NCI-H460 (cell line): ENCODE data around the gene RECQL. TPM values are rescaled to one million over a fixed set of nuclear protein-coding genes. Genes with fewer than 3 reads are reported as not detected.
A peak's percentile ranks its signal among the peaks of the same experiment; 100 is the strongest.
"Not testable (repeated sequence)": the region's sequence is repeated elsewhere in the genome, so short reads cannot be mapped to it uniquely, and the experiment has no call there.

Source experiments
- DNase-seq: peaks from one replicate; pipeline ENCODE4 v3.0.0-alpha.2; 2016; ENCODE audit warnings: low read depth; ENCODE audit errors: extremely low read depth
- total RNA-seq: library from RNA; depleted of rRNA; stranded (reverse); fragments of >200 nt; shearing (Covaris generic); gene quantifications from 2 replicates; pipeline ENCODE4 v1.2.3, GENCODE V29; 2014

Gene RECQL
- total RNA-seq, 1 experiment from 2014 or later, result 41.3 TPM

- no peak for DNase-seq
These were observed 6.4 kb upstream of the RECQL start for GRCh38 chr12:21507849-21508248.

- no peak for DNase-seq
These were observed 4.5 kb upstream of the RECQL start for GRCh38 chr12:21505888-21506287.

- no peak for DNase-seq
These were observed 1.4 kb upstream of the RECQL start for GRCh38 chr12:21502872-21503271.

- DNase-seq, result no peak
These were observed 695 bp upstream of the RECQL start for GRCh38 chr12:21502164-21502496.

GRCh38 chr12:21500786-21501257 is 613 bp downstream of the RECQL start:
- DNase-seq, result no peak

GRCh38 chr12:21499765-21500164 is 1.7 kb downstream of the RECQL start:
- no peak for DNase-seq

GRCh38 chr12:21485998-21486397 is 15.4 kb downstream of the RECQL start:
- no peak for DNase-seq

GRCh38 chr12:21483531-21483930 is 17.9 kb downstream of the RECQL start:
- no peak for DNase-seq

- no peak for DNase-seq
These were observed 22.5 kb downstream of the RECQL start for GRCh38 chr12:21478756-21479455.

- DNase-seq, result no peak
These were observed 24.5 kb downstream of the RECQL start for GRCh38 chr12:21476949-21477348.

GRCh38 chr12:21475552-21475951 is 25.9 kb downstream of the RECQL start:
- no peak for DNase-seq

- no peak for DNase-seq
These were observed 29.1 kb downstream of the RECQL start for GRCh38 chr12:21472197-21472823.

- DNase-seq, result no peak
These were observed 30.1 kb downstream of the RECQL start for GRCh38 chr12:21471294-21471693.

GRCh38 chr12:21467334-21467733 is 34.1 kb downstream of the RECQL start:
- not testable (repeated sequence) for DNase-seq

GRCh38 chr12:21459474-21459873 is 42.0 kb downstream of the RECQL start:
- DNase-seq, result no peak

GRCh38 chr12:21456291-21456780 is 45.1 kb downstream of the RECQL start:
- DNase-seq, result no peak

- no peak for DNase-seq
These were observed 48.1 kb downstream of the RECQL start for GRCh38 chr12:21453312-21453852.

- no peak for DNase-seq
These were observed 49.9 kb downstream of the RECQL start for GRCh38 chr12:21451529-21451928.

GRCh38 chr12:21444193-21445146 is 57.0 kb downstream of the RECQL start:
- no peak for DNase-seq

- DNase-seq, result no peak
These were observed 62.1 kb downstream of the RECQL start for GRCh38 chr12:21439347-21439746.

GRCh38 chr12:21438643-21439042 is 62.8 kb downstream of the RECQL start:
- peak; percentile 14 for DNase-seq
